GM10847 (cell line): ENCODE data around the gene POLR3H.

ENCODE experiments used
- POLR2A ChIP-seq: IDR thresholded peaks from 2 replicates; pipeline ENCODE4 v1.6.1; 2011; ENCODE audit not compliant: insufficient read length; ENCODE audit errors: extremely low read depth

Gene POLR3H

GRCh38 chr22:41511521-41511968, 32.7 kb downstream of the POLR3H start:
- no peak for TF ChIP-seq POLR2A

GRCh38 chr22:41508770-41509170, 35.5 kb downstream of the POLR3H start:
- no peak for TF ChIP-seq POLR2A

- no peak for TF ChIP-seq POLR2A
Measured at GRCh38 chr22:41507330-41508063, 36.8 kb downstream of the POLR3H start.

GRCh38 chr22:41505511-41506220, 38.6 kb downstream of the POLR3H start:
- TF ChIP-seq POLR2A = no peak

- TF ChIP-seq POLR2A = no peak
Measured at GRCh38 chr22:41504816-41505215, 39.5 kb downstream of the POLR3H start.

- TF ChIP-seq POLR2A = no peak
Measured at GRCh38 chr22:41504397-41504796, 39.9 kb downstream of the POLR3H start.

- no peak for TF ChIP-seq POLR2A
Measured at GRCh38 chr22:41501209-41501608, 43.1 kb downstream of the POLR3H start.

- TF ChIP-seq POLR2A = no peak
Measured at GRCh38 chr22:41500303-41500702, 44.0 kb downstream of the POLR3H start.

GRCh38 chr22:41499624-41500280, 44.5 kb downstream of the POLR3H start:
- TF ChIP-seq POLR2A = no peak

GRCh38 chr22:41498303-41498835, 45.9 kb downstream of the POLR3H start:
- TF ChIP-seq POLR2A = no peak

GRCh38 chr22:41491374-41492100, 52.7 kb downstream of the POLR3H start:
- TF ChIP-seq POLR2A = no peak

GRCh38 chr22:41488596-41489385, 55.5 kb downstream of the POLR3H start:
- TF ChIP-seq POLR2A = no peak

- no peak for TF ChIP-seq POLR2A
Measured at GRCh38 chr22:41488076-41488475, 56.2 kb downstream of the POLR3H start.
